ENCODE results near the gene ZNF688. TPM values are rescaled to one million over a fixed set of nuclear protein-coding genes. Genes with fewer than 3 reads are reported as not detected.
A peak's percentile ranks its signal among the peaks of the same experiment; 100 is the strongest.

The ZNF688 gene
- total and polyA plus RNA-seq, 2 experiments from 2014 or later: 4.0 to 4.4 TPM

- Histone ChIP-seq H2AFZ (peak overlapping the region; percentile 69; the same call in 1 of the 2 replicates), H3K79me2 (replicated peaks; ENCODE audit: insufficient read depth) (peaks cover 6% of the 10 kb centered on the region; the same call in 1 of the 2 replicates), H3K4me1 (ENCODE audit: insufficient read depth) (peaks cover 16% of the 10 kb centered on the region), H3K27me3 (ENCODE audit: insufficient read depth) (no peaks in the 10 kb centered on the region), H3K9me2 (ENCODE audit: insufficient read depth) (no peaks in the 10 kb centered on the region), H3F3A (replicated peaks; ENCODE audit: low read depth) (peaks cover 24% of the 10 kb centered on the region), H3K27ac (ENCODE audit: low read depth) (peak overlapping the region; percentile 100), H4K20me1 (replicated peaks; ENCODE audit: insufficient read depth) (no peaks in the 10 kb centered on the region), H3K4me2 (peak overlapping the region; percentile 82), H3K4me3 (peak overlapping the region; percentile 67), H3K36me3 (ENCODE audit: insufficient read depth) (no peaks in the 10 kb centered on the region)
- ATAC-seq (peak; percentile 30), DNase-seq (ENCODE audit: low spot score) (peak; percentile 76)
- H3K9me3 Mint-ChIP-seq: no peaks in the 10 kb centered on the region
- peaks cover 16% of the 10 kb centered on the region for H3K27me3 Mint-ChIP-seq (ENCODE audit: insufficient read depth, low read depth, poor library complexity)
- H3K4me3 Mint-ChIP-seq: peak overlapping the region; percentile 82
- peaks cover 29% of the 10 kb centered on the region for H3K36me3 Mint-ChIP-seq (ENCODE audit: low read depth)
- H3K4me1 Mint-ChIP-seq: peaks cover 23% of the 10 kb centered on the region
- peak overlapping the region; percentile 96 for H3K27ac Mint-ChIP-seq
- no peak for TF ChIP-seq NANOG (IDR thresholded peaks at IDR 0.05; ENCODE audit: borderline replicate concordance)
- no peak; the same call in 1 of the 2 replicates for TF ChIP-seq ZNF331 (CRISPR knock-in tag; IDR thresholded peaks at IDR 0.05; ENCODE audit: low read depth)
- TF ChIP-seq ETS1 (IDR thresholded peaks at IDR 0.05): no peak
- TF ChIP-seq POLR2AphosphoS5 (IDR thresholded peaks at IDR 0.05; ENCODE audit: low read depth): peak; percentile 63
Observed at GRCh38 chr16:30535106-30535776, 36.3 kb downstream of the ZNF688 start.

- Mint-ChIP-seq H3K27me3 (ENCODE audit: insufficient read depth, low read depth, poor library complexity) (peaks cover 13% of the 10 kb centered on the region), H3K27ac (peak within 1 kb of the TSS; percentile 96), H3K36me3 (ENCODE audit: low read depth) (peaks cover 29% of the 10 kb centered on the region), H3K4me3 (peak within 1 kb of the TSS; percentile 82), H3K9me3 (no peaks in the 10 kb centered on the region), H3K4me1 (peaks cover 23% of the 10 kb centered on the region)
- peak within 1 kb of the TSS; percentile 67 for H3K4me3 ChIP-seq
- no peaks in the 10 kb centered on the region for H4K20me1 ChIP-seq (replicated peaks; ENCODE audit: insufficient read depth)
- peak; percentile 78 for ATAC-seq
- peak within 1 kb of the TSS; percentile 82 for H3K4me2 ChIP-seq
- H3K9me2 ChIP-seq (ENCODE audit: insufficient read depth): no peaks in the 10 kb centered on the region
- peaks cover 24% of the 10 kb centered on the region for H3F3A ChIP-seq (replicated peaks; ENCODE audit: low read depth)
- peaks cover 16% of the 10 kb centered on the region for H3K4me1 ChIP-seq (ENCODE audit: insufficient read depth)
- H3K27me3 ChIP-seq (ENCODE audit: insufficient read depth): no peaks in the 10 kb centered on the region
- H3K36me3 ChIP-seq (ENCODE audit: insufficient read depth): no peaks in the 10 kb centered on the region
- H3K79me2 ChIP-seq (replicated peaks; ENCODE audit: insufficient read depth): peaks cover 6% of the 10 kb centered on the region; the same call in 1 of the 2 replicates
- peak; percentile 95 for DNase-seq (ENCODE audit: low spot score)
- peak within 1 kb of the TSS; percentile 91; the same call in 1 of the 2 replicates for H2AFZ ChIP-seq
- H3K27ac ChIP-seq (ENCODE audit: low read depth): peak within 1 kb of the TSS; percentile 100
- no peak for TF ChIP-seq STAT1 (IDR thresholded peaks at IDR 0.05; ENCODE audit: unreplicated experiment)
- TF ChIP-seq CTCF (conservative IDR thresholded peaks at IDR 0.05; ENCODE audit: low read depth in 2 of 2): no peak
- no peak for TF ChIP-seq JUNB (IDR thresholded peaks at IDR 0.05; ENCODE audit: unreplicated experiment)
- TF ChIP-seq EZH2 (IDR thresholded peaks at IDR 0.05; ENCODE audit: low read depth, unreplicated experiment): no peak
- TF ChIP-seq ZNF462 (CRISPR knock-in tag; IDR thresholded peaks at IDR 0.05): no peak
- no peak for TF ChIP-seq ZNF331 (CRISPR knock-in tag; IDR thresholded peaks at IDR 0.05; ENCODE audit: low read depth)
- no peak for TF ChIP-seq NANOG (IDR thresholded peaks at IDR 0.05; ENCODE audit: borderline replicate concordance)
- TF ChIP-seq EZH2phosphoT487 (IDR thresholded peaks at IDR 0.05; ENCODE audit: unreplicated experiment): no peak
- no peak for TF ChIP-seq POLR2AphosphoS5 (IDR thresholded peaks at IDR 0.05; ENCODE audit: low read depth)
Observed at GRCh38 chr16:30534368-30535105, 37.0 kb downstream of the ZNF688 start, which contains the start of gene ZNF747. Gene ZNF747 (minus strand): TSS chr16:30534858. CDS start chr16:30534679, 179 bp downstream.

All from GM23338 (cell line).